H9 (cell line): ENCODE results near the gene HNF4A. TPM values are rescaled to one million over a fixed set of nuclear protein-coding genes. Genes with fewer than 3 reads are reported as not detected.

Source experiments
- DNase-seq: peaks from one replicate; pipeline ENCODE4 v3.0.0-alpha.2; 2017
- H2AFZ ChIP-seq: one replicate; pipeline ENCODE4 v1.6.1; 2013; ENCODE audit warnings: mild to moderate bottlenecking, low read length, control low read depth, moderate library complexity
- H2AK5ac ChIP-seq: 2 replicates; pipeline ENCODE4 v1.6.1; 2013; ENCODE audit warnings: low read length, control low read depth, mixed read lengths; ENCODE audit not compliant: insufficient read length
- H2BK120ac ChIP-seq: one replicate; pipeline ENCODE4 v1.6.1; 2013; ENCODE audit warnings: low read depth, mild to moderate bottlenecking, low read length, control low read depth, inconsistent platforms; ENCODE audit not compliant: poor library complexity, severe bottlenecking
- H2BK12ac ChIP-seq: 2 replicates; pipeline ENCODE4 v1.6.1; 2013; ENCODE audit warnings: low read length, control low read depth, mixed read lengths, low read depth; ENCODE audit not compliant: insufficient read length
- H2BK15ac ChIP-seq: 2 replicates; pipeline ENCODE4 v1.6.1; 2013; ENCODE audit warnings: low read depth, low read length, control low read depth
- H2BK20ac ChIP-seq: one replicate; pipeline ENCODE4 v1.6.1; 2013; ENCODE audit warnings: low read depth, mild to moderate bottlenecking, low read length, control low read depth, inconsistent platforms; ENCODE audit not compliant: poor library complexity, severe bottlenecking
- H2BK5ac ChIP-seq: 2 replicates; pipeline ENCODE4 v1.6.1; 2013; ENCODE audit warnings: low read length, control low read depth, mixed read lengths; ENCODE audit not compliant: insufficient read length
- H3K14ac ChIP-seq: 2 replicates; pipeline ENCODE4 v1.6.1; 2013; ENCODE audit warnings: low read length, control low read depth; ENCODE audit not compliant: insufficient read depth
- H3K18ac ChIP-seq: 2 replicates; pipeline ENCODE4 v1.6.1; 2013; ENCODE audit warnings: low read depth, mild to moderate bottlenecking, mixed read lengths, low read length, control low read depth; ENCODE audit not compliant: insufficient read length
- H3K23ac ChIP-seq: 2 replicates; pipeline ENCODE4 v1.6.1; 2013; ENCODE audit warnings: low read length, control low read depth, mixed read lengths, low read depth; ENCODE audit not compliant: insufficient read length
- H3K23me2 ChIP-seq: 2 replicates; pipeline ENCODE4 v1.6.1; 2013; ENCODE audit warnings: low read depth, mild to moderate bottlenecking, mixed read lengths, low read length, control low read depth; ENCODE audit not compliant: insufficient read length, poor library complexity, severe bottlenecking
- H3K27ac ChIP-seq: 2 replicates; pipeline ENCODE4 v1.5.1; 2013; ENCODE audit warnings: low read length, control low read depth, mixed read lengths, low read depth; ENCODE audit not compliant: insufficient read length
- H3K27me3 ChIP-seq: 2 replicates; pipeline ENCODE4 v1.6.1; 2013; ENCODE audit warnings: low read length, control low read depth, inconsistent platforms; ENCODE audit not compliant: insufficient read depth
- H3K4ac ChIP-seq: 2 replicates; pipeline ENCODE4 v1.6.1; 2013; ENCODE audit warnings: low read depth, mild to moderate bottlenecking, control low read depth, inconsistent platforms, low read length, moderate library complexity
- H3K4me1 ChIP-seq: 2 replicates; pipeline ENCODE4 v1.6.1; 2013; ENCODE audit warnings: low read length, control low read depth, inconsistent platforms; ENCODE audit not compliant: insufficient read depth
- H3K4me2 ChIP-seq: 2 replicates; pipeline ENCODE4 v1.6.1; 2013; ENCODE audit warnings: low read length, control low read depth, mixed read lengths; ENCODE audit not compliant: insufficient read length, insufficient read depth
- H3K56ac ChIP-seq: 2 replicates; pipeline ENCODE4 v1.6.1; 2013; ENCODE audit warnings: low read depth, mild to moderate bottlenecking, mixed read lengths, low read length, control low read depth; ENCODE audit not compliant: insufficient read length
- H3K79me1 ChIP-seq: 2 replicates; pipeline ENCODE4 v1.6.1; 2013; ENCODE audit warnings: low read depth, mild to moderate bottlenecking, moderate library complexity, low read length, control low read depth, inconsistent platforms; ENCODE audit not compliant: insufficient read depth, poor library complexity, severe bottlenecking
- H3K79me2 ChIP-seq: 2 replicates; pipeline ENCODE4 v1.6.1; 2013; ENCODE audit warnings: low read length, control low read depth, inconsistent platforms; ENCODE audit not compliant: insufficient read depth
- H3K9ac ChIP-seq: 2 replicates; pipeline ENCODE4 v1.6.1; 2013; ENCODE audit warnings: low read length, control low read depth, mixed read lengths; ENCODE audit not compliant: insufficient read length; ENCODE audit errors: extremely low read depth
- H3K9me3 ChIP-seq: one replicate; pipeline ENCODE4 v1.6.1; 2013; ENCODE audit warnings: low read depth, low read length, inconsistent platforms; ENCODE audit not compliant: control insufficient read depth
- H3T11ph ChIP-seq: one replicate; pipeline ENCODE4 v1.6.1; 2013; ENCODE audit warnings: mild to moderate bottlenecking, low read length, control low read depth, inconsistent platforms
- H4K20me1 ChIP-seq: one replicate; pipeline ENCODE4 v1.6.1; 2013; ENCODE audit not compliant: control insufficient read depth, insufficient read length, insufficient read depth
- H4K5ac ChIP-seq: 2 replicates; pipeline ENCODE4 v1.6.1; 2013; ENCODE audit warnings: low read depth, mild to moderate bottlenecking, mixed read lengths, low read length, control low read depth; ENCODE audit not compliant: insufficient read length
- H4K8ac ChIP-seq: replicated peaks from 2 replicates; pipeline ENCODE4 v1.6.1; 2013; ENCODE audit warnings: low read length, control low read depth, mixed read lengths, low read depth; ENCODE audit not compliant: insufficient read length
- H4K91ac ChIP-seq: 2 replicates; pipeline ENCODE4 v1.6.1; 2013; ENCODE audit warnings: low read depth, mild to moderate bottlenecking, moderate library complexity, mixed read lengths, low read length, control low read depth; ENCODE audit not compliant: insufficient read length
- H3K27ac Mint-ChIP-seq, 3 experiments: 2 replicates in 2 of 3; 3 replicates in 1 of 3; pipeline ENCODE4 v1.8.0; 2020 to 2021; ENCODE audit warnings: mixed read lengths in 3 of 3, mild to moderate bottlenecking in 1 of 3, moderate library complexity in 1 of 3
- H3K27me3 Mint-ChIP-seq: 2 replicates; pipeline ENCODE4 v1.8.0; 2021; ENCODE audit warnings: low read depth, mild to moderate bottlenecking, moderate library complexity, mixed read lengths
- H3K36me3 Mint-ChIP-seq, 3 experiments: 2 replicates in 2 of 3; 3 replicates in 1 of 3; pipeline ENCODE4 v1.8.0; 2020 to 2021; ENCODE audit warnings: low read depth in 3 of 3, mixed read lengths in 3 of 3; ENCODE audit not compliant: insufficient read depth in 1 of 3
- H3K4me1 Mint-ChIP-seq, 2 experiments: 2 replicates each; pipeline ENCODE4 v1.8.0; 2020; ENCODE audit warnings: mixed read lengths in 2 of 2
- H3K4me3 Mint-ChIP-seq, 2 experiments: 2 replicates in 1 of 2; 3 replicates in 1 of 2; pipeline ENCODE4 v1.8.0; 2020 to 2021; ENCODE audit warnings: mild to moderate bottlenecking in 2 of 2, mixed read lengths in 2 of 2, moderate library complexity in 1 of 2
- H3K9me3 Mint-ChIP-seq, 2 experiments: 2 replicates in 1 of 2; 3 replicates in 1 of 2; pipeline ENCODE4 v1.8.0; 2020; ENCODE audit warnings: mild to moderate bottlenecking in 2 of 2, mixed read lengths in 2 of 2, moderate library complexity in 1 of 2
- WGBS: extraction: QIAGEN DNeasy Blood & Tissue Kit; methylation state at CpG from one replicate; pipeline ENCODE4 v1.1.7; 2013; ENCODE audit warnings: missing lambda C conversion rate, low lambda C conversion rate, mixed read lengths; ENCODE audit not compliant: insufficient read length; ENCODE audit errors: extremely low coverage; 5-methylcytosine and 5-hydroxymethylcytosine counted together
- total RNA-seq: library from RNA; stranded (reverse); gene quantifications from 2 replicates; pipeline ENCODE4 v1.2.1, GENCODE V29; 2021
- TF ChIP-seq, protein P1 (sequence below): fragments of 200-600 bp; sonication (generic); conservative IDR thresholded peaks from 3 replicates; pipeline ENCODE4 v1.8.0; 2021; ENCODE audit warnings: antibody characterized with exemption, mild to moderate bottlenecking

The HNF4A gene
- total RNA-seq, 1 experiment from 2014 or later = not detected

DNA sequence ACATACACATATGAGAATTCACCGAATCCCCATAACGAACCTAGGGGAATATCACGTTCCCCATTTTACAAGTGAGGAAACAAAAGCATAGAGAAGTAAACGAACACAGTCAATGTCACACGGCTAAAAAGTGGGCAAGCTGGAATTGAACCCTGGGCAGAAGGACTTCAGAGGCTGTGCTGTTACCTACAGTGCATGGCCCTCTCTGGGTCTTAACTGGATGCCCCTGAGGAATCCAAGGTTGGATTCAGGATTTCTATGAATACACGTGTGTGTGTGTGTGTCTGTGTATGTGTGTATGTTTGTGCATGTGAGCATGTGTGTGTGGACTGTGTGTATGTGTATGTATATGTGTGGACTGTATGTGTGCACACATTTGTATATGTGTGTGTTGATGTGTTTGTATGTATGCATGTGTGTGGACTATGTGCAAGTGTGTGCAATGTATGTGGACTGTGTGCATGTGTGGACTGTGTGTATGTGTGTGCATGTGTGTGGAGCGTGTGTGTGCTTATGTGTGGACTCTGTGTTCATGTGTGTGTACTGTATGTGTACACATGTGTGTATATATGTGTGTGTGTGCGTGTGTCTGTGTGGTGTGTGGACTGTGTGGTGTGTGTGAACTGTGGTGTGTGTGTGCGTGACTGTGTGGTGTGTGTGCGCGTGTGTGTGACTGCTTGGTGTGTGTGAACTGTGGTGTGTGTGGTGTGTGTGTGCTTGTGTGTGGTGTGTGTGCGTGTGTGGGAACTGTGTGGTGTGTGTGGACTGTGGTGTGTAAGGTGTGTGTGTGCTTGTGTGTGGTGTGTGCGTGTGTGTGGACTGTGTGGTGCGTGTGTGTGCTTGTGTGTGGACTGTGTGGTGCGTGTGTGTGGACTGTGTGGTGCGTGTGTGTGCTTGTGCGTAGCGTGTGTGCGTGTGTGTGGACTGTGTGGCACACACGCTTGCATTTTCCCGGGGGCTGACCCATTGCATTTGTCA is 49.0 kb downstream of the HNF4A start:
- H3K4ac ChIP-seq = no peak overlapping the region
- H3K27me3 ChIP-seq = no peaks in the 10 kb centered on the region
- no peak overlapping the region for H3K4me2 ChIP-seq
- peak overlapping the region; percentile 69 for H4K5ac ChIP-seq
- H3K27ac ChIP-seq = no peak overlapping the region
- H3K23me2 ChIP-seq = no peaks in the 10 kb centered on the region
- peak overlapping the region; percentile 7 for H2BK5ac ChIP-seq
- H2BK12ac ChIP-seq = no peak overlapping the region
- peak overlapping the region; percentile 2 for H3K18ac ChIP-seq
- no peaks in the 10 kb centered on the region for H3K9me3 ChIP-seq
- H3K9ac ChIP-seq = no peak overlapping the region
- H3K36me3 Mint-ChIP-seq = no peaks in the 10 kb centered on the region
- H3T11ph ChIP-seq = no peak overlapping the region
- DNase-seq = no peak
- H3K27me3 Mint-ChIP-seq = peaks cover 2% of the 10 kb centered on the region
- H2BK120ac ChIP-seq = no peak overlapping the region
- H3K56ac ChIP-seq = no peak overlapping the region
- no peaks in the 10 kb centered on the region for H3K79me1 ChIP-seq
- no CpG with 5 or more reads among the region's 21 CpGs for WGBS
- H3K14ac ChIP-seq = no peak overlapping the region
- H4K20me1 ChIP-seq = no peaks in the 10 kb centered on the region
- no peak overlapping the region; a peak in 1 of 5 replicates for H3K4me3 Mint-ChIP-seq
- no peak overlapping the region for H2AK5ac ChIP-seq
- no peaks in the 10 kb centered on the region for H3K79me2 ChIP-seq
- peaks cover 0 to 3% of the 10 kb centered on the region in 2 experiments; a peak in 2 of 5 replicates for H3K9me3 Mint-ChIP-seq
- no peak overlapping the region for H2BK15ac ChIP-seq
- no peaks in the 10 kb centered on the region for H3K4me1 ChIP-seq
- peak overlapping the region; percentile 54 for H4K8ac ChIP-seq
- H4K91ac ChIP-seq = no peak overlapping the region
- H3K23ac ChIP-seq = no peak overlapping the region
- H2BK20ac ChIP-seq = no peak overlapping the region
- TF ChIP-seq, protein P1, sequence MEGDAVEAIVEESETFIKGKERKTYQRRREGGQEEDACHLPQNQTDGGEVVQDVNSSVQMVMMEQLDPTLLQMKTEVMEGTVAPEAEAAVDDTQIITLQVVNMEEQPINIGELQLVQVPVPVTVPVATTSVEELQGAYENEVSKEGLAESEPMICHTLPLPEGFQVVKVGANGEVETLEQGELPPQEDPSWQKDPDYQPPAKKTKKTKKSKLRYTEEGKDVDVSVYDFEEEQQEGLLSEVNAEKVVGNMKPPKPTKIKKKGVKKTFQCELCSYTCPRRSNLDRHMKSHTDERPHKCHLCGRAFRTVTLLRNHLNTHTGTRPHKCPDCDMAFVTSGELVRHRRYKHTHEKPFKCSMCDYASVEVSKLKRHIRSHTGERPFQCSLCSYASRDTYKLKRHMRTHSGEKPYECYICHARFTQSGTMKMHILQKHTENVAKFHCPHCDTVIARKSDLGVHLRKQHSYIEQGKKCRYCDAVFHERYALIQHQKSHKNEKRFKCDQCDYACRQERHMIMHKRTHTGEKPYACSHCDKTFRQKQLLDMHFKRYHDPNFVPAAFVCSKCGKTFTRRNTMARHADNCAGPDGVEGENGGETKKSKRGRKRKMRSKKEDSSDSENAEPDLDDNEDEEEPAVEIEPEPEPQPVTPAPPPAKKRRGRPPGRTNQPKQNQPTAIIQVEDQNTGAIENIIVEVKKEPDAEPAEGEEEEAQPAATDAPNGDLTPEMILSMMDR = no peak
- H3K4me1 Mint-ChIP-seq = peaks cover 0 to 6% of the 10 kb centered on the region in 2 experiments; a peak in 2 of 4 replicates
- no peak overlapping the region for H2AFZ ChIP-seq
- H3K27ac Mint-ChIP-seq = peak overlapping the region in 2 of 3 experiments; percentile 9 to 46; a peak in 4 of 7 replicates
